ENCODE results near the gene XPO5. TPM values are rescaled to one million over a fixed set of nuclear protein-coding genes. Genes with fewer than 3 reads are reported as not detected.

XPO5 gene
- total and polyA plus RNA-seq, 9 of the 15 experiments (the other 6 are each of a cell fraction or from before 2014, with no cell fraction given): 36.0 to 170 (median 99.1) TPM

GRCh38 chr6:43570876-43571441 lies 4.9 kb downstream of the XPO5 start (continued):
- TF ChIP-seq ETS1 (conservative IDR thresholded peaks at IDR 0.05; ENCODE audit: control insufficient read depth, low read depth, low read length) (no peak), MCM3 (IDR thresholded peaks at IDR 0.05) (no peak), SNRNP70 (optimal IDR thresholded peaks at IDR 0.05; ENCODE audit: low read depth, low read length) (no peak), XRCC4 (IDR thresholded peaks at IDR 0.05; ENCODE audit: extremely low read depth, insufficient read depth, insufficient read length) (no peak), SNAPC5 (CRISPR knock-in tag; IDR thresholded peaks at IDR 0.05) (no peak), ZNF445 (CRISPR knock-in tag; IDR thresholded peaks at IDR 0.05; ENCODE audit: low read depth) (no peak), RBM34 (IDR thresholded peaks at IDR 0.05; ENCODE audit: borderline replicate concordance, insufficient read depth, low read length) (no peak), ZNF408 (CRISPR knock-in tag; IDR thresholded peaks at IDR 0.05; ENCODE audit: low read depth) (no peak), HCFC1 (IDR thresholded peaks at IDR 0.05; ENCODE audit: low read depth, low read length) (no peak), IRF2 (CRISPR knock-in tag; IDR thresholded peaks at IDR 0.05) (no peak), SMARCA5 (IDR thresholded peaks at IDR 0.05) (no peak), TFAM (CRISPR knock-in tag; conservative IDR thresholded peaks at IDR 0.05) (no peak), ZBTB49 (CRISPR knock-in tag; IDR thresholded peaks at IDR 0.05; ENCODE audit: borderline replicate concordance) (no peak), SMAD3 (CRISPR knock-in tag; conservative IDR thresholded peaks at IDR 0.05) (peak; percentile 93), ILK (tag; IDR thresholded peaks at IDR 0.05; ENCODE audit: borderline replicate concordance, low read depth) (peak; percentile 33; the same call in 1 of the 2 replicates), POLR2G (IDR thresholded peaks at IDR 0.05; ENCODE audit: low read depth, low read length) (no peak), ARID1B (IDR thresholded peaks at IDR 0.05) (peak; percentile 71), ZNF589 (CRISPR knock-in tag; IDR thresholded peaks at IDR 0.05; ENCODE audit: low read depth) (peak; percentile 98), RFX7 (CRISPR knock-in tag; IDR thresholded peaks at IDR 0.05) (no peak), KLF1 (tag; IDR thresholded peaks at IDR 0.05) (no peak), TEAD2 (tag; IDR thresholded peaks at IDR 0.05) (no peak), ZNF398 (CRISPR knock-in tag; IDR thresholded peaks at IDR 0.05) (no peak)
